ENCODE data around the gene FOXP2. TPM values are rescaled to one million over a fixed set of nuclear protein-coding genes. Genes with fewer than 3 reads are reported as not detected.
A peak's percentile ranks its signal among the peaks of the same experiment; 100 is the strongest.

The FOXP2 gene
- total RNA-seq, 1 experiment from 2014 or later = 52.5 TPM

DNA sequence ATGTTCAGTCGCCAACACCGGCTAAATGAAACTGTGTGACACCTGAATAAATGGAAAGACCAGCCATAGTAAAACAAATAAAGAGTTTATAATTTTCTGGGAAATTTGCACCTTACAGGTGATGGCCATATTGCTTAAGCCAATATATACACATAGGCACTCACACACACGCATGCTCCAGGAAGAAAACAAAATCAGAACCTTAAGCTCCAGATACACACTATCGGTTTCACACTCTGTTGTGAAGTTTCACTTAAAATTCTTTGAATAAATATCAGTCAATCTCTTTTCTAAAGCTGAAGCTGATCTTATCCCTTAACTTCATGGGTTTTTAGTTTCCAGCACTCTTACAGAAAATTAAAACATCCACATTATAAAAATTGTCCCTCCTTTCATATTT, 280.6 kb downstream of the FOXP2 start:
- H3K27ac ChIP-seq = no peak overlapping the region
- H3K9me3 ChIP-seq (replicated peaks) = no peaks in the 10 kb centered on the region
- no peaks in the 10 kb centered on the region for H3K27me3 ChIP-seq
- DNase-seq = no peak
- H3K36me3 ChIP-seq = peaks cover 10% of the 10 kb centered on the region; the same call in 1 of the 2 replicates
- no peak overlapping the region for H3K4me3 ChIP-seq
- no peaks in the 10 kb centered on the region for H3K4me1 ChIP-seq

DNA sequence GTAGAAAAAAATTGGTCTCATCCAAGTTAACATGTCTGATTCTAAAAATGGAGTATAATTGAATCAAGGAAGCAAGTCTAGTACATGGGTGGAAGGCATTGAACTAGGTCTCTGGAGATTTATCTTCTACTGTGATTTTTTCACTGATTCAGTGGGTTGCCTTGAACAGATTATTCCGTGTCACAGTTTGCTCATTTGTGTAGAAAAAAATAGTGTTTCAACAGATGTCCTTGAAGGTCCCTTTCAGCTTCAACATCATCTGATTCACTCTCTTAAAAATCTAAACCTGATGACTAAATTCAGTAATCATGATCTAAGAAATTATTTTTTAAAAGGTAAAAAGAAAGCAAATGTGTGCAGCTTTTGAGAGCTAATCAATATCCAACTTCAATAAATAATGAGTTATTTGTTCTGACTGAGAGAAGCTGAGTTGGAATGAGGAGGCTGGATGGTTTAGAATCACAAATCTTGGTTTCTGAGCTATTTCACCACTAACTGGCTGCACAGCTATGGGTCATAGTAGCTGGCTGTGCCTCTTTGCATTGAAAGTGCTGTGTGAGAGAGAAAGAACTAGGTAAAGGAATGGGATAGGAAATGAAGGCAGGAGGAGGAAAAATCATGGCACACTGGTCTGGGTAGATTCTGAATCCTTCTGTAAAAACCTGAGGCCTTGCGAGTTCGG, 285.8 kb downstream of the FOXP2 start:
- Histone ChIP-seq H3K4me3 (no peak overlapping the region), H3K27me3 (no peaks in the 10 kb centered on the region), H3K27ac (no peak overlapping the region), H3K4me1 (no peaks in the 10 kb centered on the region), H3K9me3 (replicated peaks) (peaks cover 4% of the 10 kb centered on the region; the same call in 1 of the 2 replicates), H3K36me3 (no peaks in the 10 kb centered on the region)
- no peak for DNase-seq

DNA sequence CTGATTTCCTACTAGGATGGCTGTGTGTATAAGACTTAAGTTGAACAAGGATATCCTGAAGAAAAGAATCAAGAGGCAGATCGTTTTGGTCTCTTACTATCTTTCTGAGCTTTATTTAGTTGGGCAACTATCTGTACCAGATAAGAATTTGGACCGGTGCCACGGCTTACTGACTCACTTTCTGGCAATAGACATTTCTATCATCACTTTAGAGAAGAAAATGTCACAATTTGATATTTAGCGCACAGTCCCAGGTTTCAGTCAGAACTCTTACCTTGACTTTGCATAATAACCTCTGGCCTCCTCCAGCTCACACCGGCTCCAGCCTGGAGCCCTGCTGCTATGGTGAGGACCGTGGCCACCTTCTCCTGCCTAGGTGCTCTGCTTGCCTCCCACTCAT, 289.1 kb downstream of the FOXP2 start:
- Histone ChIP-seq H3K27me3 (no peaks in the 10 kb centered on the region), H3K36me3 (no peaks in the 10 kb centered on the region), H3K4me1 (no peaks in the 10 kb centered on the region), H3K9me3 (replicated peaks) (peaks cover 4% of the 10 kb centered on the region; the same call in 1 of the 2 replicates), H3K27ac (no peak overlapping the region), H3K4me3 (no peak overlapping the region)
- DNase-seq = no peak

DNA sequence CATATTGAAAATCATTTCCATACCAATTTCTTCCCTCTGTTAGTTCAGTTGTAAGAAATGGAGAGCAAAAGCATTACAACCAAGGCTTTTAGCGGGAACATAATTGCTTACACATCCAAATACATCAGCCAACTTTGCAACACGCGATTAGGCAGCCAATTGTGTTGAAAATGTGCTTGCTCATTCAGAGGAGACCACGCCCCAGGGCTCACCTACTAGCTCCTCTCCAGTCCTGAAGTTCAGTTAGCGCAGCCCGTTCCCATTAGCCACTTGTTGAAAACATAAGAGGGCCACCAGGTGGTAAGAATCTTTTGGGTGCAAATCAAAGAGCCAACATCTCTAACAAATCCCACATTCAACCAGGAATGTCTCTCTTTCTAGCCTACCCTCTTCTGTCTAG, 294.0 kb downstream of the FOXP2 start:
- H3K27ac ChIP-seq = no peak overlapping the region
- H3K4me1 ChIP-seq = no peaks in the 10 kb centered on the region
- H3K4me3 ChIP-seq = no peak overlapping the region
- H3K9me3 ChIP-seq (replicated peaks) = no peaks in the 10 kb centered on the region
- no peaks in the 10 kb centered on the region for H3K36me3 ChIP-seq
- no peak for DNase-seq
- H3K27me3 ChIP-seq = no peaks in the 10 kb centered on the region

DNA sequence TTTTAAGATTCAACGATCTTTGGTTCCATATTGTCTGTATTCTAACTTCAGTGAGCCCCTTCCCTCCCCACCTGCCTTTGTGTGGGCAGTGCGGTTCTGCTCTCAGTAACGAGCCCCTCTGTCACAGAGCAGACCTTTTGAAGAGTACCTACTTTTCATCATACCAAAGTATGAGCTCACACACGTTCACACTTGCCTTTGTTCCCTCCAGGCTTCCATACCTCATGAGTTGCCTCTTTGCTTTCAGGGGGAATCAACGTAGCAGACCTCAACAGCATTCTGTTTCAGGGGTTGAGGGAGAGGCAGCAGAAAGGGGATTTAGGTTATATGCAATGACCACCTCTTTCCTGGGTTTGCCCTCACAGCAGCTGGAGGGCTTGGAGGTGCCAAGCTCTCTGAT, 295.9 kb downstream of the FOXP2 start:
- H3K4me1 ChIP-seq = no peaks in the 10 kb centered on the region

DNA sequence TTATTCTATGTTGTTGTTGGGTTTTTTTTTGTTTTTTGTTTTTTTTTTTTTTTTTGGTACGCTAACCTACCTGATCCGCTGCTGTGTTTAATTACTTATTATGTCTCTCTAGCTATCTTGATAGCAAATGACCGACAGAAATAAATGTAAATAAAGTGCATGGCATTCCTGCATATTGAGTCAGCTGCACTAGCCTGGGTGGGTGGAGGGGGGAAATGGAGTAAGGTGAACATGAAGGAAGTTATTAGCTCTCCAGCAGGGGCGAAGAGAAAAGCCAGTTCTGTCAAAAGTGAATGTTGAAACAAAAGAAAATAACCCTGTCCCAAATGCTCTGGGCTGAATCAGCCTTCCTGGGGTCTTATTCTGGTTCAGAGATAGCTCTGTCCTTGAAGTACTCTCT, 296.6 kb downstream of the FOXP2 start:
- Histone ChIP-seq H3K27me3 (no peaks in the 10 kb centered on the region), H3K27ac (no peak overlapping the region), H3K9me3 (replicated peaks) (no peaks in the 10 kb centered on the region), H3K4me1 (peaks cover 6% of the 10 kb centered on the region; the same call in 1 of the 2 replicates), H3K36me3 (no peaks in the 10 kb centered on the region), H3K4me3 (no peak overlapping the region)
- DNase-seq = no peak

More for the DNA sequence above, 295.9 kb downstream of the FOXP2 start:
- H3K27ac ChIP-seq = no peak overlapping the region
- H3K4me3 ChIP-seq = no peak overlapping the region
- no peaks in the 10 kb centered on the region for H3K27me3 ChIP-seq
- H3K9me3 ChIP-seq (replicated peaks) = no peaks in the 10 kb centered on the region
- no peak for DNase-seq
- no peaks in the 10 kb centered on the region for H3K36me3 ChIP-seq

DNA sequence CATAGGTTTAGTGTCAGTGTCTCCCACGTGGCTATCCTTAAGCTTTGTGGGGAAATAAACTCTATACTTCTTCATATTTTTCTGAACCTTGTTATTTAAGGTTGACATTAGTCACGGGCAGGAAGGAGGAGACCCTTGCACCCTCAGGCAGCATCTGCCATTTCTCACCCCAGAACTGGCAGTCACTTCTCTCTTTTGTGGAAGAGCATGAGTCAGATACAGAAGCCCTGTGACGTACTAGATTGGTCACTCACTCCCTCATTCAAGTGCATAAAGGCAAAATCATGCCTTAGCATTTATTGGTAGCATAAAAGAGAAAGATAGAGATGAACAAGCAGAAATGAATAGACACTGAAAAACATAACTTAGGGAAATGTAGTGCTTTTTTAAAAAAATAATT, 301.3 kb downstream of the FOXP2 start:
- Histone ChIP-seq H3K4me3 (no peak overlapping the region), H3K9me3 (replicated peaks) (0 out of 2 replicates have a peak, but pooled peaks cover 3% of the 10 kb centered on the region), H3K4me1 (peaks cover 28% of the 10 kb centered on the region), H3K27ac (no peak overlapping the region), H3K27me3 (no peaks in the 10 kb centered on the region), H3K36me3 (no peaks in the 10 kb centered on the region)
- DNase-seq = peak; percentile 26 to 51

DNA sequence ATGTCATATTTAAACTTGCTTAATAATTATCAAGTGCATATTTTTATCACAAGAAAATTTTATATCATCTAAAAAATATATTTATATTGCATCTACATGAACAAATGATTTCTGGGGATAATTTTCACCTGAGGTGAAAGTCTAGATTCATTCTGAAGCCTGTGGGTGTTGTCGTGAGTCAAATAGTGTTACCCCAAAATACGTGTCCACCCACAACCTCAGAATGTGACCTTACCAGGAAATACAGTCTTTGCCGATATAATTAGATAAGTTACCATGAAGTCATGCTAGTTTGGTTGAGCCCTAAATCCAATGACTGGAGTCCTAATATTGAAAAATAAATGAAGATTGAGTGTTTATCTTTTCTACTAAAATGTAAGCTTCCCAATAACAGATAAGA, 304.2 kb downstream of the FOXP2 start:
- no peaks in the 10 kb centered on the region for H3K36me3 ChIP-seq
- H3K4me1 ChIP-seq = peaks cover 28% of the 10 kb centered on the region
- peak; percentile 23 to 70 for DNase-seq
- no peak overlapping the region for H3K4me3 ChIP-seq
- H3K9me3 ChIP-seq (replicated peaks) = 0 out of 2 replicates have a peak, but pooled peaks cover 3% of the 10 kb centered on the region
- H3K27me3 ChIP-seq = no peaks in the 10 kb centered on the region
- peak overlapping the region; percentile 60 for H3K27ac ChIP-seq

DNA sequence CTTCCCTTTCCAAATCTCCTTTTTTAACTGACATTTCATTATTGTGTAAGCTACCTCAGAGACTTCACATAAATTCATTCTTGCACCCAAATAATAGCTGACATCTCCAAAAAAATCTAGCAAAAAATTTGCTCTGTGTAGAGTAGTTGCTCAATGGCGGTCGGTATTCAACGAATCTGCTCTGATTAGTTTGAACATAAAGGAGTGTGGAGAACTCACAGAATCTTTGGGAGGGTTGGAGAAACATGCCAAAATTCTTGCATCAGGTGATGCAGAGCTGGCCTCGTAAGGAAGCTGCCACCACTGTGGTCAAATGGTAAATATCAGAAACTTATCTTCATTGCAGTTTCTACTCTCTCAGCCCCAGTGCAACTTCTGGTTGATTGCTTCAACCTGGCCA, 306.1 kb downstream of the FOXP2 start:
- H3K27me3 ChIP-seq = no peaks in the 10 kb centered on the region
- H3K36me3 ChIP-seq = no peaks in the 10 kb centered on the region
- H3K9me3 ChIP-seq (replicated peaks) = 0 out of 2 replicates have a peak, but pooled peaks cover 3% of the 10 kb centered on the region
- H3K27ac ChIP-seq = no peak overlapping the region
- H3K4me1 ChIP-seq = peaks cover 26% of the 10 kb centered on the region
- H3K4me3 ChIP-seq = no peak overlapping the region
- DNase-seq = no peak

DNA sequence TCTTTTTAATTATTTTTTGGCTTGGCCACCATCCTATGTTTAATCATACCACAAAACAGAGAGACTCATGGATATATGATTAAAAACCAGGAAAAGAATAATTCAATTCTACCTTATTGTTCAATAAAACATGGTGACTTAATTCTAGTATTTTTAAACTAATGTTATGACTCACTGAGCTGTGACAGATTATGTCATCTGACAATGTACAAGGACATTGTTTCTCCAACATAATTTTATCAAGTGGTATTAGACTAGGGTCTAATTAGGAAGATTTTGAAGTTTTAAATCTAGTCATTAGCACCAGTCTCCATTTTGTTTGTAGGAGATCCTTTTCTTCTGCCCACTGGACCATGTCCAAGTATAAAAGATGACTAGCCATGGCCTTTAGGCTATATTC, 307.9 kb downstream of the FOXP2 start:
- H3K9me3 ChIP-seq (replicated peaks) = no peaks in the 10 kb centered on the region
- H3K36me3 ChIP-seq = no peaks in the 10 kb centered on the region
- no peak overlapping the region for H3K27ac ChIP-seq
- H3K27me3 ChIP-seq = no peaks in the 10 kb centered on the region
- peaks cover 20% of the 10 kb centered on the region for H3K4me1 ChIP-seq
- no peak overlapping the region for H3K4me3 ChIP-seq
- no peak for DNase-seq

DNA sequence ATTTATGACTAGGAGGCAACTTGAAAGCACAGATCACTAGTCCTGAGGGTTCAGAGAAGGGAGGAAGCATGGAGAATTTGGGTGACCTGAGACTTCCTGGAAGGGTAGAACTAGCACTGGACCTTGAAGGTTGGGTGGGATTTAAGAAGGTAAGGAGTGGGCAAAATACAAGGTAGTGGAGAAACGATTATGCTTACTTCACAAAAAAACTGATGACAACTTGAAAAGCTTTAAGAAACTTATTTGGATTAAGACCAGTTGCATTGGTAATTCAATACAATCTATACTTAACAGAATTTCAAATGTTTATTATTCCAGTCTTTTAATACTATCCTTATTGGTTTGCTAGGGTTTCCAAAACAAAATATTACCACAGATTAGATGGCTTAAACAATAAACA, 308.7 kb downstream of the FOXP2 start:
- Histone ChIP-seq H3K4me3 (no peak overlapping the region), H3K36me3 (no peaks in the 10 kb centered on the region), H3K27me3 (no peaks in the 10 kb centered on the region), H3K27ac (no peak overlapping the region), H3K4me1 (peaks cover 12% of the 10 kb centered on the region), H3K9me3 (replicated peaks) (no peaks in the 10 kb centered on the region)
- DNase-seq = no peak

DNA sequence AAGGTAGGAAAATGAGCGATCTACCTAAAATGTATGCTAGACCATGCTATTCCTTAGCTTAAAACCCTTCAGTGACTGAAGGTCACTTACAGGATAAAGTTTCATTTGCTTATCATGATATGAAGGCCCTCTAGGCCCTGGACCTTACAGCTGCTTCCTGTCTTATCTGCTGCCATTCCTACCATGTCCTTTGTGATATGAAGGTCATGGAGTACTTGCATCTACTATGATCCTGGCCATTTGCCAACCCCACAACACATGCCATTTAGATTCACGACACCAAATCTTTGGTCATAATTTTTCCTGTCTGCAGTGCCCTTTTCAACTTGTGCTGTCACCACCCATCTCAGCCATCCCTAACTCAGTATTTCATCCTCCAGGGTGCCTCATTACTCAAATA, 325.5 kb downstream of the FOXP2 start:
- no peak for DNase-seq
- Histone ChIP-seq H3K4me1 (no peaks in the 10 kb centered on the region), H3K4me3 (no peak overlapping the region), H3K36me3 (no peaks in the 10 kb centered on the region), H3K9me3 (replicated peaks) (no peaks in the 10 kb centered on the region; the same call in 1 of the 2 replicates), H3K27me3 (no peaks in the 10 kb centered on the region), H3K27ac (no peak overlapping the region)

DNA sequence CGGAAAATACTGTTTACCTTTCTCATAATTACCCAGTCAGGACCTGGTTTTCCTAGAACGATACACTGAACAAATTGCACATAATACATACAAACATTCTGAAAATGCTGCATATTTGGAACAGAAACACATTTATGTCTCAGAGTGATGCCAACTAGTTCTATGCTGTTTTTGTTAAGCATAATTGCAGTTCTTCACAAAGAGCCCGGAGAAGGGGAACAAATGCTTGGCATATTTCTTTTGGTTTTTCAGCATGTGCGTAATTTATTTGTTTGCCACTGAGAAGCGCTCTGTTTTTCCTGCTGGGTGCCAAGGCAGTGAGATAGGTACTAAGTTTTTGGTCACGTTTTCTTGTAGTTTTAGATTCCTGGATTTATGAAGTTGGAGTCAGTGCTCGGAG, 326.3 kb downstream of the FOXP2 start:
- Histone ChIP-seq H3K9me3 (replicated peaks) (no peaks in the 10 kb centered on the region; the same call in 1 of the 2 replicates), H3K4me3 (no peak overlapping the region), H3K27ac (no peak overlapping the region), H3K36me3 (no peaks in the 10 kb centered on the region), H3K27me3 (no peaks in the 10 kb centered on the region), H3K4me1 (no peaks in the 10 kb centered on the region)
- no peak for DNase-seq

DNA sequence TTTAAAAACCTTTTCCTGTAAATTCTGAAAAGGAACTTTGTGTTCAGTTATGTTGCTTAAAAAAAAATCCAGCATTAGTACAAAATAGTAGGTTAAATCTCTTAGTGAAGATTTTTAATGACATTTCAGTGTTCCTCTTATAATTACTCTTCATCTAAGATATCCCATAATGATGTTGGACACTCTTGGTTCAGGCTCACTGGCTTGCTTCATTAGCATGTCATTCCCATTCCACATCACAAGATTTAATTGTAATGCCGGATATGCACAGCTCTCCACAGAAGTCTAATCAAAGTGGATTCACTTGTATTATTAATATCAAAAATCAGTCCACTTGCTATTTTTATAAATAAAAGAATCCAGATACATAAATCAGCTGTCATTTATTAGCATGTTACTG, 327.3 kb downstream of the FOXP2 start:
- Histone ChIP-seq H3K4me1 (no peaks in the 10 kb centered on the region), H3K27me3 (no peaks in the 10 kb centered on the region), H3K9me3 (replicated peaks) (no peaks in the 10 kb centered on the region; the same call in 1 of the 2 replicates), H3K4me3 (no peak overlapping the region), H3K27ac (no peak overlapping the region), H3K36me3 (no peaks in the 10 kb centered on the region)
- DNase-seq = no peak
